Gastroesophageal sphincter (tissue), 3 donors: ENCODE data around the gene TAB2.

ENCODE experiments used
- CTCF ChIP-seq, 4 experiments: fragments of 200-600 bp in 2 of 4; fragments of 450-650 bp in 2 of 4; sonication (generic) in 1 of 4; IDR thresholded peaks; one replicate each; pipeline ENCODE4 v1.5.1; 2017 to 2019; ENCODE audit warnings: antibody characterized with exemption in 4 of 4, mild to moderate bottlenecking in 2 of 4, moderate library complexity in 2 of 4
- EP300 ChIP-seq: sonication (generic); formaldehyde crosslinking; IDR thresholded peaks from one replicate; pipeline ENCODE4 v1.6.1; 2017; ENCODE audit warnings: antibody characterized with exemption, mild to moderate bottlenecking
- POLR2A ChIP-seq, 2 donors: fragments of 450-650 bp; IDR thresholded peaks; one replicate each; pipeline ENCODE4 v1.6.1; 2017; ENCODE audit warnings: antibody characterized with exemption in 2 of 2, mild to moderate bottlenecking in 2 of 2, moderate library complexity in 1 of 2
- POLR2AphosphoS5 ChIP-seq: sonication (generic); formaldehyde crosslinking; IDR thresholded peaks from one replicate; pipeline ENCODE4 v1.6.1; 2017; ENCODE audit warnings: antibody characterized with exemption

GRCh38 chr6:149275621-149276020 lies 41.9 kb upstream of the TAB2 start:
- TF ChIP-seq CTCF (IDR thresholded peaks at IDR 0.05) (no peak), POLR2A (IDR thresholded peaks at IDR 0.05) (no peak), EP300 (no peak), POLR2AphosphoS5 (no peak)
